ENCODE results near the gene PAX7. TPM values are rescaled to one million over a fixed set of nuclear protein-coding genes. Genes with fewer than 3 reads are reported as not detected.

The PAX7 gene
- total RNA-seq, 1 donor, result not detected

DNA sequence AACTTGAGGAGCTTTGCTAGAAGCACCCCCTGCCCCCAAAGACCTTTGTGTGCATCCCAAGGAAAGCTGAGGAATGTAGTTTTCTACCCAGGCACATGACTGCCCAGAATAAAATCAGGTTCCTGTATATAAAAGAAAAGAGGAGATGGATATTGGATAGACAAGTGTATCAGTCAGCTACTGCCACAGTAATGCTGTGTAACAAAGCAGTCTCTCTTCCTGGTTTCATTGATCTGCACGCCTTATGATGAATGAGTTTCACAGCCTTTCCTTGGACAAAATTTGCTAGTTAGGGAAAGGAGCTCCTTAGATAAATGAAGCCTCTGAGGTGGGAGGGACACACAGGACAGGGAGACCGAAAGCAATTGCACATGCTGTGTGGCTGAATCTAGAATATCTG, 120.0 kb downstream of the PAX7 start:
- no peak overlapping the region for H3K4me2 ChIP-seq (ENCODE audit: insufficient read depth, low read length)
- no peaks in the 10 kb centered on the region for H3K4me1 ChIP-seq (ENCODE audit: insufficient read depth, low read length)
- H3K9me3 ChIP-seq (ENCODE audit: low read depth, low read length), result no peaks in the 10 kb centered on the region
- H4K20me1 ChIP-seq (ENCODE audit: insufficient read depth, low read length), result no peaks in the 10 kb centered on the region
- DNase-seq (ENCODE audit: insufficient read length, low spot score, missing footprints), result no peak
- H2AFZ ChIP-seq (ENCODE audit: low read length), result no peak overlapping the region
- H3K4me3 ChIP-seq (ENCODE audit: insufficient read depth, low read length), result no peak overlapping the region
- no peak overlapping the region for H3K27ac ChIP-seq (ENCODE audit: low read depth, low read length)
- TF ChIP-seq, protein P1, sequence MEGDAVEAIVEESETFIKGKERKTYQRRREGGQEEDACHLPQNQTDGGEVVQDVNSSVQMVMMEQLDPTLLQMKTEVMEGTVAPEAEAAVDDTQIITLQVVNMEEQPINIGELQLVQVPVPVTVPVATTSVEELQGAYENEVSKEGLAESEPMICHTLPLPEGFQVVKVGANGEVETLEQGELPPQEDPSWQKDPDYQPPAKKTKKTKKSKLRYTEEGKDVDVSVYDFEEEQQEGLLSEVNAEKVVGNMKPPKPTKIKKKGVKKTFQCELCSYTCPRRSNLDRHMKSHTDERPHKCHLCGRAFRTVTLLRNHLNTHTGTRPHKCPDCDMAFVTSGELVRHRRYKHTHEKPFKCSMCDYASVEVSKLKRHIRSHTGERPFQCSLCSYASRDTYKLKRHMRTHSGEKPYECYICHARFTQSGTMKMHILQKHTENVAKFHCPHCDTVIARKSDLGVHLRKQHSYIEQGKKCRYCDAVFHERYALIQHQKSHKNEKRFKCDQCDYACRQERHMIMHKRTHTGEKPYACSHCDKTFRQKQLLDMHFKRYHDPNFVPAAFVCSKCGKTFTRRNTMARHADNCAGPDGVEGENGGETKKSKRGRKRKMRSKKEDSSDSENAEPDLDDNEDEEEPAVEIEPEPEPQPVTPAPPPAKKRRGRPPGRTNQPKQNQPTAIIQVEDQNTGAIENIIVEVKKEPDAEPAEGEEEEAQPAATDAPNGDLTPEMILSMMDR (IDR thresholded peaks at IDR 0.05; ENCODE audit: extremely low read depth, low read depth, low read length), result no peak
- no peaks in the 10 kb centered on the region for H3K27me3 ChIP-seq (ENCODE audit: insufficient read depth, low read length)
- no peaks in the 10 kb centered on the region for H3K79me2 ChIP-seq (ENCODE audit: insufficient read depth, low read length)
- no peaks in the 10 kb centered on the region for H3K36me3 ChIP-seq (ENCODE audit: insufficient read depth, low read length)

DNA sequence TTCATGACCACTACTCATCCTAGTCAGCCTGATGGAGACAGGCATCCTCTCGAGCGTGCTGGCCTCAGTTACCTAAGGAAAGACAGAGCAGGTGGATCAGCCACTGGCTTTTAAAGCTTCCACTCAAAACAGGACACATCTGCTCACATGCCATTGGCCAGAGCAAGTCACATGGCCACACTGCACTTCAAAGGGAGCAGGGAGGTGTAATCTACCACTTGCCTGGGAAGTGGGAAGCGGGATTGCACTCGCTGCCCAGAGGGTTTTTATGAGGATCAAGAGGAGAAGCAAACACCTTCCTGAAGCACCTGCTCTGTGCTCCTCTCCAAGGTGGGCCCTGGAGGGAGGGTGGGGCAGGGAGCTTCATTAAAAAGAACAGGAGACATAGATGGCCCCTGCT, 120.8 kb downstream of the PAX7 start:
- H3K4me1 ChIP-seq (ENCODE audit: insufficient read depth, low read length), result no peaks in the 10 kb centered on the region
- TF ChIP-seq, protein P1 (IDR thresholded peaks at IDR 0.05; ENCODE audit: extremely low read depth, low read depth, low read length), result no peak
- no peak for DNase-seq (ENCODE audit: insufficient read length, low spot score, missing footprints)
- no peaks in the 10 kb centered on the region for H3K9me3 ChIP-seq (ENCODE audit: low read depth, low read length)
- H3K36me3 ChIP-seq (ENCODE audit: insufficient read depth, low read length), result no peaks in the 10 kb centered on the region
- H2AFZ ChIP-seq (ENCODE audit: low read length), result no peak overlapping the region
- H3K4me3 ChIP-seq (ENCODE audit: insufficient read depth, low read length), result no peak overlapping the region
- H4K20me1 ChIP-seq (ENCODE audit: insufficient read depth, low read length), result no peaks in the 10 kb centered on the region
- H3K79me2 ChIP-seq (ENCODE audit: insufficient read depth, low read length), result no peaks in the 10 kb centered on the region
- no peak overlapping the region for H3K27ac ChIP-seq (ENCODE audit: low read depth, low read length)
- H3K27me3 ChIP-seq (ENCODE audit: insufficient read depth, low read length), result no peaks in the 10 kb centered on the region
- H3K4me2 ChIP-seq (ENCODE audit: insufficient read depth, low read length), result no peak overlapping the region

DNA sequence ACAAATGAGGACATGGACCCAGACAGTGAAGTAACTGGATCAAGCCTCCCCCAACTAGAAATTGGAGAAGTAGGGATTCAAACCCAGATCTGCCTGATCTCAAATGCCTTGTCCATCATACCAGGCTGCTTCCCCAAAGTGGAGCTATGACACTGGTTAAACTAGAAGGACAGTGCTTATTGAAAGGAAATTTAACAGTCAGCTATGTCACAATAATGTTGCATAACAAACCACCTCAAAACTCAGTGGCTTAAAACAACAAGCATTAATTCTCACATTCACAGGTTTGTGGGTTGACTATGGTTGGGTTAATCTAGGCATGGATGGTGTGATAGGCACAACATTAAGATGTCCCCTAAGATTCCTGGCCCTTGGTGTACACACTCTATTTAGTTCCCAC, 121.8 kb downstream of the PAX7 start:
- TF ChIP-seq, protein P1 (IDR thresholded peaks at IDR 0.05; ENCODE audit: extremely low read depth, low read depth, low read length), result no peak
- no peaks in the 10 kb centered on the region for H3K4me1 ChIP-seq (ENCODE audit: insufficient read depth, low read length)
- H3K79me2 ChIP-seq (ENCODE audit: insufficient read depth, low read length), result no peaks in the 10 kb centered on the region
- H4K20me1 ChIP-seq (ENCODE audit: insufficient read depth, low read length), result no peaks in the 10 kb centered on the region
- no peak overlapping the region for H2AFZ ChIP-seq (ENCODE audit: low read length)
- no peak overlapping the region for H3K4me3 ChIP-seq (ENCODE audit: insufficient read depth, low read length)
- no peaks in the 10 kb centered on the region for H3K36me3 ChIP-seq (ENCODE audit: insufficient read depth, low read length)
- no peaks in the 10 kb centered on the region for H3K27me3 ChIP-seq (ENCODE audit: insufficient read depth, low read length)
- no peaks in the 10 kb centered on the region for H3K9me3 ChIP-seq (ENCODE audit: low read depth, low read length)
- no peak overlapping the region for H3K27ac ChIP-seq (ENCODE audit: low read depth, low read length)
- no peak overlapping the region for H3K4me2 ChIP-seq (ENCODE audit: insufficient read depth, low read length)
- DNase-seq (ENCODE audit: insufficient read length, low spot score, missing footprints), result no peak

DNA sequence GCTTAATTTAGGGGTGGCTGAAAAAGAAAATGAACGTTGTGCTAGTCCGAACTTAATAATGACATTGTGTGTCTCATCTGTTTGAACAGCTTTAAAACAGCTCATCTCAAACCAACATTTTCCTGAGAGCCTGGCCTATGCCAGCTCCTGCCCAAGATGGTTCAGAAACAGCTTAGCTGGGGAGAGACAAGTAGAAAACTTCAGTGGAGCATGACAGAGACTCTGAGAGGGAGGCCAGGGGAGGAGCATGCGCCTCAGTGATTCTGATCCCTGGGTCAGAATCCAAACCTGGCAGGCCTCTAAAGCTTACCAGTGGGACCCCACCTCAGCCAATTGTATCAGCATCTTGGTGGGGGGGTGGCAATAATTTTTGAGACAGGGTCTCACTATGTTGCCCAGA, 129.5 kb downstream of the PAX7 start:
- H4K20me1 ChIP-seq (ENCODE audit: insufficient read depth, low read length), result no peaks in the 10 kb centered on the region
- no peak for DNase-seq (ENCODE audit: insufficient read length, low spot score, missing footprints)
- H3K79me2 ChIP-seq (ENCODE audit: insufficient read depth, low read length), result no peaks in the 10 kb centered on the region
- TF ChIP-seq, protein P1 (IDR thresholded peaks at IDR 0.05; ENCODE audit: extremely low read depth, low read depth, low read length), result no peak
- H3K4me2 ChIP-seq (ENCODE audit: insufficient read depth, low read length), result no peak overlapping the region
- H3K4me3 ChIP-seq (ENCODE audit: insufficient read depth, low read length), result no peak overlapping the region
- H3K4me1 ChIP-seq (ENCODE audit: insufficient read depth, low read length), result no peaks in the 10 kb centered on the region
- no peaks in the 10 kb centered on the region for H3K36me3 ChIP-seq (ENCODE audit: insufficient read depth, low read length)
- H3K9me3 ChIP-seq (ENCODE audit: low read depth, low read length), result no peaks in the 10 kb centered on the region
- no peaks in the 10 kb centered on the region for H3K27me3 ChIP-seq (ENCODE audit: insufficient read depth, low read length)
- no peak overlapping the region for H3K27ac ChIP-seq (ENCODE audit: low read depth, low read length)
- no peak overlapping the region for H2AFZ ChIP-seq (ENCODE audit: low read length)
